IgD-negative memory B cell (primary cell): Measurements from ENCODE around the gene CARNS1. TPM values are rescaled to one million over a fixed set of nuclear protein-coding genes. Genes with fewer than 3 reads are reported as not detected.

Experiments used
- H3K27ac Mint-ChIP-seq, 3 donors: one replicate each; pipeline ENCODE4 v1.8.0; 2020 to 2022; ENCODE audit warnings: mild to moderate bottlenecking in 3 of 3, mixed read lengths in 3 of 3, moderate library complexity in 1 of 3
- H3K27me3 Mint-ChIP-seq: one replicate; pipeline ENCODE4 v1.8.0; 2021; ENCODE audit warnings: mixed read lengths
- H3K36me3 Mint-ChIP-seq: one replicate; pipeline ENCODE4 v1.8.0; 2020; ENCODE audit warnings: mild to moderate bottlenecking, mixed read lengths
- H3K4me1 Mint-ChIP-seq, 3 donors: one replicate each; pipeline ENCODE4 v1.8.0; 2020 to 2022; ENCODE audit warnings: mixed read lengths in 3 of 3, mild to moderate bottlenecking in 1 of 3
- H3K4me3 Mint-ChIP-seq, 4 donors: one replicate each; pipeline ENCODE4 v1.8.0; 2020 to 2022; ENCODE audit warnings: mild to moderate bottlenecking in 4 of 4, mixed read lengths in 4 of 4, moderate library complexity in 3 of 4
- H3K9me3 Mint-ChIP-seq, 3 donors: one replicate each; pipeline ENCODE4 v1.8.0; 2020 to 2021; ENCODE audit warnings: mixed read lengths in 3 of 3, mild to moderate bottlenecking in 1 of 3
- polyA plus RNA-seq: library from polyadenylated mRNA; unstranded; fragments of 300-500 nt; fragmentation: Illumina TruSeq; gene quantifications from one replicate; pipeline ENCODE4 v1.2.3, GENCODE V29; 2021

Gene CARNS1
- polyA plus RNA-seq, 1 donor from 2014 or later = 2.4 TPM

- Mint-ChIP-seq H3K4me1 (peaks cover 35 to 48% (median 42%) of the 10 kb centered on the region in 3 donors), H3K36me3 (peaks cover 1% of the 10 kb centered on the region)
Measured at GRCh38 chr11:67372321-67372992, 43.0 kb upstream of the CARNS1 start.

GRCh38 chr11:67372993-67373647, 42.4 kb upstream of the CARNS1 start, which contains the start of gene CLCF1:
Gene CLCF1 (minus strand): TSS chr11:67373598. CDS start chr11:67373539, 59 bp downstream.
- Mint-ChIP-seq H3K4me3 (peak within 1 kb of the TSS; percentile 92 to 99 (median 96)), H3K27ac (peak within 1 kb of the TSS; percentile 94 to 99 (median 99)), H3K4me1 (peaks cover 30 to 43% (median 37%) of the 10 kb centered on the region in 3 donors), H3K27me3 (no peaks in the 10 kb centered on the region), H3K9me3 (no peaks in the 10 kb centered on the region), H3K36me3 (peaks cover 1% of the 10 kb centered on the region)

More at GRCh38 chr11:67372321-67372992, 43.0 kb upstream of the CARNS1 start:
- H3K27me3 Mint-ChIP-seq = no peaks in the 10 kb centered on the region
- no peaks in the 10 kb centered on the region for H3K9me3 Mint-ChIP-seq
- no peak overlapping the region for H3K27ac Mint-ChIP-seq
- H3K4me3 Mint-ChIP-seq = peak overlapping the region in 3 of 4 donors; percentile 88 to 96 (median 94)

- no peaks in the 10 kb centered on the region for H3K9me3 Mint-ChIP-seq
- H3K36me3 Mint-ChIP-seq = peaks cover 1% of the 10 kb centered on the region
- no peaks in the 10 kb centered on the region for H3K27me3 Mint-ChIP-seq
Measured at GRCh38 chr11:67373648-67374570, 41.6 kb upstream of the CARNS1 start.

GRCh38 chr11:67374571-67375281, 40.8 kb upstream of the CARNS1 start:
- H3K27ac Mint-ChIP-seq = peak overlapping the region; percentile 44 to 99 (median 71)
- H3K4me1 Mint-ChIP-seq = peaks cover 16 to 27% (median 21%) of the 10 kb centered on the region in 3 donors
- H3K9me3 Mint-ChIP-seq = no peaks in the 10 kb centered on the region
- H3K36me3 Mint-ChIP-seq = peaks cover 1% of the 10 kb centered on the region
- H3K27me3 Mint-ChIP-seq = no peaks in the 10 kb centered on the region
- H3K4me3 Mint-ChIP-seq = peak overlapping the region in 3 of 4 donors; percentile 75 to 99 (median 91)

More at GRCh38 chr11:67373648-67374570, 41.6 kb upstream of the CARNS1 start:
- Mint-ChIP-seq H3K27ac (peak overlapping the region; percentile 94 to 99 (median 99)), H3K4me1 (peaks cover 24 to 35% (median 29%) of the 10 kb centered on the region in 3 donors), H3K4me3 (peak overlapping the region; percentile 92 to 99 (median 96))

GRCh38 chr11:67375320-67376055, 40.0 kb upstream of the CARNS1 start:
- H3K27me3 Mint-ChIP-seq = no peaks in the 10 kb centered on the region
- peak overlapping the region in 1 of 3 donors; percentile 80 for H3K27ac Mint-ChIP-seq
- H3K4me1 Mint-ChIP-seq = peaks cover 16 to 22% (median 16%) of the 10 kb centered on the region in 3 donors
- no peaks in the 10 kb centered on the region for H3K9me3 Mint-ChIP-seq
- H3K4me3 Mint-ChIP-seq = peak overlapping the region in 1 of 4 donors; percentile 39
- peaks cover 1% of the 10 kb centered on the region for H3K36me3 Mint-ChIP-seq

GRCh38 chr11:67376063-67376820, 39.2 kb upstream of the CARNS1 start:
- Mint-ChIP-seq H3K27me3 (no peaks in the 10 kb centered on the region), H3K9me3 (no peaks in the 10 kb centered on the region), H3K4me3 (peak overlapping the region in 1 of 4 donors; percentile 67), H3K36me3 (peaks cover 3% of the 10 kb centered on the region), H3K27ac (peak overlapping the region in 1 of 3 donors; percentile 80), H3K4me1 (peaks cover 18 to 22% (median 19%) of the 10 kb centered on the region in 3 donors)

GRCh38 chr11:67376873-67377808, 38.3 kb upstream of the CARNS1 start:
- no peaks in the 10 kb centered on the region for H3K9me3 Mint-ChIP-seq
- no peaks in the 10 kb centered on the region for H3K27me3 Mint-ChIP-seq
- H3K4me3 Mint-ChIP-seq = peak overlapping the region in 1 of 4 donors; percentile 67
- peaks cover 17 to 23% (median 23%) of the 10 kb centered on the region in 3 donors for H3K4me1 Mint-ChIP-seq
- H3K36me3 Mint-ChIP-seq = peaks cover 2% of the 10 kb centered on the region
- peak overlapping the region in 2 of 3 donors; percentile 3 to 80 for H3K27ac Mint-ChIP-seq

GRCh38 chr11:67378544-67378943, 36.9 kb upstream of the CARNS1 start:
- Mint-ChIP-seq H3K4me3 (peak overlapping the region in 1 of 4 donors; percentile 8), H3K27me3 (no peaks in the 10 kb centered on the region), H3K9me3 (no peaks in the 10 kb centered on the region), H3K27ac (peak overlapping the region in 1 of 3 donors; percentile 47), H3K36me3 (peaks cover 2% of the 10 kb centered on the region), H3K4me1 (peaks cover 21 to 27% (median 25%) of the 10 kb centered on the region in 3 donors)

GRCh38 chr11:67379061-67380058, 36.1 kb upstream of the CARNS1 start:
- H3K36me3 Mint-ChIP-seq = peaks cover 2% of the 10 kb centered on the region
- no peaks in the 10 kb centered on the region for H3K27me3 Mint-ChIP-seq
- H3K27ac Mint-ChIP-seq = peak overlapping the region in 1 of 3 donors; percentile 47
- H3K9me3 Mint-ChIP-seq = no peaks in the 10 kb centered on the region
- H3K4me1 Mint-ChIP-seq = peaks cover 17 to 22% (median 18%) of the 10 kb centered on the region in 3 donors
- no peak overlapping the region for H3K4me3 Mint-ChIP-seq

- Mint-ChIP-seq H3K27me3 (no peaks in the 10 kb centered on the region), H3K9me3 (no peaks in the 10 kb centered on the region), H3K27ac (peak overlapping the region; percentile 66 to 97 (median 85)), H3K4me1 (peaks cover 16 to 18% (median 16%) of the 10 kb centered on the region in 3 donors), H3K4me3 (peak overlapping the region; percentile 22 to 91 (median 64)), H3K36me3 (peaks cover 2% of the 10 kb centered on the region)
Measured at GRCh38 chr11:67381244-67381972, 34.1 kb upstream of the CARNS1 start.
